Measurements from ENCODE around the gene SEMA5B.

SEMA5B gene

DNA sequence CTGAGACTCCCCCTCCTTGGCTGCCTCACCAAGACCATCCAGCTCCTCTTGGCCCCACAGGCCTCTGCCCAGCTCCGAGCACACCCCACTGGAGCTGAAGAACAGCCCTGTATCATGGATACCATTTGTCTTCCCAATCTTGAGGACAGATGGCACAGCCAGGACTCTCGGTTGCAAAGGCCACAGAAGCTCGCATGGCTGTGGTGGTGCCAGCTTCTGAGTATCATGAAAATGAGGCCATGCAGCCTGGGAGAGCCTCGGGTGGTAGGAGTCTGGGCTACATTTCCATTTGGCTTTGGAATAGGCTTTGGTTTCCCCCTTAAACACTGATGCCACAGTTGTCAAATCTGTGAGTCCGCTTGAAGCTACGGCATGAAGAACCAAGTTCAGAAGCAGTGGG is 106.6 kb downstream of the SEMA5B start:
- no peak for DNase-seq

DNA sequence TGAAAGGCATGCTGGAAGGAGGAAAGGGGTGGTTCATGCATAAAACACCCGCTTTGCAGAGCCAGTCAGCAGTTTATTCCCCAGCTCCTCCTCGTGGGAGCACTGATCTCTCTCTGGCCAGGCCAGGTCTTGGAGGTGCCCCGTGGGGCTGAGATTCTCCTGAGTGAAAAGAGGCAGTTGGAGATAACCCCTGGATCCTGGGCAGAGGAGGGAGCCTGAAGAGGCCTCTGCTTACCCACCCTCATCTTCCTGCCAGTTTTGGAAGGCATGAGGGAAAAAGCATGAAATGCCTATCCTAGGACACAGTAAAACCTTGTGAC is 108.3 kb downstream of the SEMA5B start:
- DNase-seq: no peak

GRCh38 chr3:122918576-122919290 is 108.8 kb downstream of the SEMA5B start:
- DNase-seq: no peak

DNA sequence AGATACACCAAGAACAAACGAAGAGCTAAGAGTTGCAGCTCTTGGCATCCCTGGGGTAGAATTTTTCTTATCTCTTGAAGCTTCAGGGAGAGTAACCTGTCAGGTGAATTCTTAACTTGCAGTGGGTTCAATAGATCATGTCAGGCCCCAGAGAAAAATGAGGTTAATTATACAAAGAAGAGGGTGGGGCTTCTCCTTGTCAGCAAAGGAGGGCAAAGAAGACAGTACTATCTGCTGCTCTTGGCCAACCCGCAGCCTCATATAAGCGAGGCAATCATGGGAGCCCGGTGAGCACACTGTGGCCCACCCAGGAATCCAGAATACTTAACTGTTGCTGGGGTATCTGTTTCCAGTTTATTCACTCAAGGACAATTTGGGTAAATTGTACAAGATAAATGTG is 110.2 kb downstream of the SEMA5B start:
- DNase-seq: no peak

- no peak for DNase-seq
Observed at GRCh38 chr3:122916580-122916979, 111.0 kb downstream of the SEMA5B start.

DNA sequence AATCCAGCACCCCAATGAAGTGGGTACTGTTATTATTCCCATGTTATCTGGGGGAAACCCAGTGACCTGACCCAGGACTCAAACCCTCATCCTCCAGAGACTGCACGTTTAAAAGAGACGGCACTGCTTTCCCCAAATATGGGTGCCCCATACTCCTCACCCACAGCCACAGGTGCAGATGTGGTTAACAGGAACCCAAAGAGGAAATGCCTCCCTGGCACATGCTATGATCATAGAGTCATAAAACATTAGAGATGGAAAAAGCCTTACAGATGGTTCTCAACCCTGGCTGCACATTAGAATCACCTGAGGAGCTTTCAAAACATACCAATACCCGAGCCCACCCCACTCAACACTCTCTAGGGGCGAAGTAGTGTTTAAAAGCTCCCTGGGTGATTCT is 111.5 kb downstream of the SEMA5B start:
- no peak for DNase-seq

DNA sequence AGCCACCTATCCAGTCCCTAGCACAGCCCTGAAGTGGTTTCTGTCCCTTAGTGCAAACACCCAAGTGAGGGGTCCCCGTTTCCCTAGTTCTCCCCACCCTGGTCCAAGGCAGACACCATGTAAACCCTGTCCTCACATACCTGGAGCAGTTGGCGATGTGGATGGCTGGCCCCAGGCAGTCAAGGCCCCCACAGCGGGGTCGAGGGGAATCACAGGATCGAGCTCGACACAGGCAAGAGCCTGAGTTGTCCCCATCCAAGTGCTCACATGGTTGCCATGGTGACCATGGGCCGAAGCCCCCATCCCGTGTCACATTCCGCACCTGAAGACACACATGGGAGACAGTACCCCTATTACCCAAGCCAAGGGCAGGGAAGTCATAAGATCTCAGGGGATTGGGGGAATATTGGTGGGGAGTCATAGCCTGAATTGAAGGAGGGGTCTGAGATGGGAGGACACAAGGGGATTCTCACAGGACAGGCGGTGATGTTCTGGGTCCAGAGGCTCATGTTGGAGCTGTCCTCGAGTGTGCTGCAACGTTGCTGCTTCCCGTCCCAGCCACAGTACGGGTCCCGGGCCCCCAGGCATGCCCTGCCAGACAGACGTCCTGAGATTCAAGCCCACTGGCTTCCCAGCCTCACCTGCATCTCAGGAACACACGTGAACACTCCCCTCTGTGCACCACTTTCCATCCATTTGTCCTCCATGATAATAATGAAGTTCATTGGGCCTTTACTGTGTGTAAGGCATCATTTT is 112.1 kb downstream of the SEMA5B start:
- DNase-seq: no peak

DNA sequence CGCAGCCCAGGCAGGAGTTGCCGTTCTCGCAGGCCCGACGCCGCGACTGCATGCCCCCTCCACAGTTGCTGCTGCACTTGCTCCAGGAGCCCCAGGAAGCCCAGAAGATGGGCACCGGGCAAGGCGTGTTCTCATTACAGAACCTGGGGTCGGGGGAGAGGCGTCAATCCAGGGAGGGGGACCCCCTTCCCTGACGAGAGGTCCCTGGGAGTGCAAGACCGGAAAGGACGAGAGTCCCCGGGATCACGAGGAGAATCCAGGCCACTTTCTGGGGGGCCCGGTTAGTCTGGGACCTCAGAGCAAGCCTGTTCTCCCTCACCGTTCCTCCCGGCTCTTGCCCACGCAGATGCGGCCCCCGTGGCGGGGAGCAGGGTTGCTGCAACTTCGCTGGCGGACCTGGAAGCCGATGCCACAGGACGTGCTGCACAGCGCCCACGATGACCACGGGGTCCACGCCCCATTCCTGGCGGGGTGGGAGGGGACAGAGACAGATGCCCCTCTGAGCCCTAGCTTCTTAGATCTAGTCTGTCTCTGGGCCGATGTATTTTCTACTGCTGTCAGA is 113.9 kb downstream of the SEMA5B start:
- no peak for DNase-seq

- no peak for DNase-seq
Observed at GRCh38 chr3:122912772-122913538, 114.6 kb downstream of the SEMA5B start.

GRCh38 chr3:122911901-122912300 is 115.7 kb downstream of the SEMA5B start:
- DNase-seq: no peak

- no peak for DNase-seq
Observed at GRCh38 chr3:122908251-122908650, 119.3 kb downstream of the SEMA5B start.

DNA sequence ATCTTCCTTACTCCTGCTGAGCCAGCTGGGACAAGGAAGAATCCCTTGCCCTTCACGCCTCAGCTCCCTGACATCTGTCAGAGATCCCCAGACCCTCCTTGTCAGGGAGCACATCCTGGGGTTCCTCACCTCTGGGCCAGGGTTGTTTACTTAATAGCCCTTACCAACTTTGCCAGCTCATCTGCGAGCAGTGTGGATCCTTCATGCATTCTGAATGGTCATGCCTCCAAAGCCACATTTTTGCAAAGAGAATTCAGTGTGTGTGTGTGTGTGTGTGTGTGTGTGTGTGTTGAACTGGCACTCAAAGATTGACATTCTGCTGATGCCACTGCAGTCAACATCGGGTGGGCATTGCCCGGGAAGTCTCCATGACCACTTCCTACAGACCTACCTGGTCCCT is 120.1 kb downstream of the SEMA5B start:
- no peak for DNase-seq

DNA sequence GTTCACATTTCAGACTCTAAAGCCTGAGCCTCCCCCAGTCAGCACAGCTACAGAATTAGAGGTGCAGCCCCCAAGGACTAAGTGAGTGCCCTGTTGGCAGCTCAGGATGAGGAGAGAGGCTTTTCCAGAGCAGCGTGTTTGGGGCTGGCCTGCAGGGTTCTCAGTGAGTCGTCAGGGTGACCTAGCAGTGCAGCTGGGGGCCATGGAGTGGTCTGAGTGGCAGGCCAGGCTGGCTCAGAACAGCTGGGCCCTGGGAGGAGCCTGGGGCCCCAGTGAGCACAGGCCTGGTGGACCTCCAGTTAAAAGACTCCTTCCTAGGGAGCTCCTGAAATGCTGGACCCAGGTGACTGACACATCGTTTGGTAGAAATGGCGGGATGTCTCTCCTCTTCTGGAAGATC is 124.4 kb downstream of the SEMA5B start:
- DNase-seq: no peak

GRCh38 chr3:122902326-122902725 is 125.2 kb downstream of the SEMA5B start:
- DNase-seq: no peak

DNA sequence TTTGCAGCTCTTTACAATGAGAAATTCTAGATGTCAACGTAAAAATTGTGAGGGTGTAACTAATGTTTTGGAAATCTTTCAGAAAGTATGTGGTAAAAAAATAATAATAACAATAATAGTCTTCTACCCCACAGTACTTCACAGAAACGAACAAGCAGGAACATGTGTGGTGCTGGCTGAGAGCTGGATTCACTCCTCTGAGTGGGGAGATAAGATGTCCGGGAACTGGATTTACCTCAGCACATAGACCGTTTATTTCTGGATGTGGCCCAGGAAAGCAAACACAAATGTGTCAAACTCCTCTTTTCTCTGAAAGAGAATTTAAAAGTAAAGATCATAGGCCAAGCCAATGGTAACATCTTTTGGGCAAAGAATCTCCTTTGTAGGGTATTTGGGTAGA is 129.3 kb downstream of the SEMA5B start:
- no peak for DNase-seq

DNA sequence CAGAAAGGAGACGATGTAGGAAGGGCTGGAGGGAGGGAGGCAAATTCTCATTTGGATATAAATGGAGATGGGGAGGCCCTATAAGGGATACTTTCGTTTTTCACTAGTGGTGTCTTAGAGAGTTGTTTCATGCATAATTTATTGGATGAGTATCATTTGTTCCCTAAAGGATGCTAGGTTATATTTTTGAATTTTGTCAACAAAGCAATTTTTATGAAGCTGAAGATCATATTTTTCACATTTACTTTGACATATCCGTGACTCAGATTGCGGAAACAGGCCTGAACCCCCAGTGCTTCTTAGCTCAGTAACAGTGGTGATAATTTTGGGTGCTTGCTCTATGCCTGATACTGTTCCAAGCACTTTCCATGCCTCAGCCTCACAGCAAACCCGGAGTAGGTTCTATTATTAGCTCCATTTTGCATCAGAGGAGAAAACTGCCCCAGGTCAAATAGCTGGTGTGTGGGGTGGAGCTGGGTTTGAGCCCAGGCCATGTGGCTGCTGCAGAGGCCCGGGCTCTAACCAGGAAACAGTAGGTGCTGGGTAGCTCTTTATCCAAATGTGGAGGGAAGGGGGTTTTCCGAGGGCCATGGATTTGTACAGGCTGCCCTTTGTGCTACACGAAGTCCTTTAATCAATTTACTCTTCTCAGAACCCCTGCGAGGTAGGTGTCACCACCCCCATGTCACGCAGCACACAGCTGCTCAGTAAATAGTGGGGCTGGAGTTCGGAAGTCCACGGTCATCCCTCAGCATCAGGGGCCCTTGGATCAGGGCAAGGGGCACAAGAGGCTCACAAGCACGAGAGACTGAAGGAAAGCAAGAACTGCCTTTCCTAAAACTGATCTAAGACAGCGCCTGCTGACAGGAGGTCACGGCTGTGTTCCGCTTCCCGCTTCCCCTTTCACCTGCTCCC is 133.6 kb downstream of the SEMA5B start:
- no peak for DNase-seq

- no peak for DNase-seq
Observed at GRCh38 chr3:122893282-122893681, 134.3 kb downstream of the SEMA5B start.

GRCh38 chr3:122892118-122892960 is 135.2 kb downstream of the SEMA5B start:
- no peak for DNase-seq

DNA sequence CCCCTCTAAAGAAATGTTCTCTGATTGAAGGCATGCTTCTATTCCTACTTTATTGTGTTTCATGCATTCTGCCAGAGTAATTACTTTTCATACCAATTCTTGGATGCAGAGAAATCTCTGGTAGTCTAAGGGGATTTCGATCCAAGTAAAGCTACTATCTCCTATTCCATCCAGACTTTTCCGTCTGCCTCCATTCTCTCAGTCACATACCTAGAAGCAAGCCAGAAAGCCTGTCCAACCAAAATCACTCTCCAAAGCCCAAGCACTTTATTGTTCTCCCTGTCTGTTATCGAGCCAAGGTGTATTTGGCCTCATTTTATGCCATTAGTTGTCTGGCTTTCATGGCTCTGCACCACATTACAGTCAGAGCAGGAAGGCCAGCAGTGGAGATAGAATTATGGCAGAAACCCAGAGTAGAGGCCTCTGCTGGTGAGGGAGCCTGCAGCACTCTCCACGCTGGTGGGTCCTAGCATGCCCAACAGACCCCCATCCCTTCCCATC is 136.8 kb downstream of the SEMA5B start:
- DNase-seq: no peak

- DNase-seq: no peak
Observed at GRCh38 chr3:122890077-122890719, 137.4 kb downstream of the SEMA5B start.

DNA sequence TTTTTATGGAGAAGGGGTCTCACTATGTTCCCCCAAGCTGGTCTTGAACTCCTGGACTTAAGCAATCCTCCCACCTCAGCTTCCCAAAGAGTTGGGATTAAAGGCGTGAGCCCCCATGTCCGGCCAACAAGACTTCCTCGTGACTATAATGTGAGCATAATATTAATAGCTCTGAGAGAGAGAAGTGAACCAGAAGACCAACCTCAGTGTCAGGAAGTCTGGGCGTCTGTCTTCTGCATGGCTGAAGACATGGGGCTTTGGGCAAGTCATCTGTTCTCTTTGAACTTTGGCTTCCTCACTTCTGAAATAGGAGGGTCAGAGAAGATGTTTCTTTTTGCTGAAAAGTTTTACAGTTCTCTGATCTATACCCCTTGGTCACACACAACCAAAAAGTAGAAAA is 140.6 kb downstream of the SEMA5B start:
- DNase-seq: no peak

All from OCI-M1 (cell line).